Dermis microvascular lymphatic vessel endothelial cell (primary cell): Measurements from ENCODE around the gene C20orf202. TPM values are rescaled to one million over a fixed set of nuclear protein-coding genes. Genes with fewer than 3 reads are reported as not detected.
"Not testable (repeated sequence)": the region's sequence is repeated elsewhere in the genome, so short reads cannot be mapped to it uniquely, and the experiment has no call there.

ENCODE experiments used
- DNase-seq, 2 donors: peaks; one replicate each; pipeline versions ENCODE4 v3.0.0 to v3.0.0-alpha.2; 2010; ENCODE audit warnings: low read depth in 2 of 2
- total RNA-seq: library from RNA; depleted of rRNA; stranded (reverse); fragments of >200 nt; gene quantifications from 2 replicates; pipeline ENCODE4 v1.2.1, GENCODE V29; 2014

Gene C20orf202
- total RNA-seq, 1 donor from 2014 or later, result under 0.01 TPM

DNA sequence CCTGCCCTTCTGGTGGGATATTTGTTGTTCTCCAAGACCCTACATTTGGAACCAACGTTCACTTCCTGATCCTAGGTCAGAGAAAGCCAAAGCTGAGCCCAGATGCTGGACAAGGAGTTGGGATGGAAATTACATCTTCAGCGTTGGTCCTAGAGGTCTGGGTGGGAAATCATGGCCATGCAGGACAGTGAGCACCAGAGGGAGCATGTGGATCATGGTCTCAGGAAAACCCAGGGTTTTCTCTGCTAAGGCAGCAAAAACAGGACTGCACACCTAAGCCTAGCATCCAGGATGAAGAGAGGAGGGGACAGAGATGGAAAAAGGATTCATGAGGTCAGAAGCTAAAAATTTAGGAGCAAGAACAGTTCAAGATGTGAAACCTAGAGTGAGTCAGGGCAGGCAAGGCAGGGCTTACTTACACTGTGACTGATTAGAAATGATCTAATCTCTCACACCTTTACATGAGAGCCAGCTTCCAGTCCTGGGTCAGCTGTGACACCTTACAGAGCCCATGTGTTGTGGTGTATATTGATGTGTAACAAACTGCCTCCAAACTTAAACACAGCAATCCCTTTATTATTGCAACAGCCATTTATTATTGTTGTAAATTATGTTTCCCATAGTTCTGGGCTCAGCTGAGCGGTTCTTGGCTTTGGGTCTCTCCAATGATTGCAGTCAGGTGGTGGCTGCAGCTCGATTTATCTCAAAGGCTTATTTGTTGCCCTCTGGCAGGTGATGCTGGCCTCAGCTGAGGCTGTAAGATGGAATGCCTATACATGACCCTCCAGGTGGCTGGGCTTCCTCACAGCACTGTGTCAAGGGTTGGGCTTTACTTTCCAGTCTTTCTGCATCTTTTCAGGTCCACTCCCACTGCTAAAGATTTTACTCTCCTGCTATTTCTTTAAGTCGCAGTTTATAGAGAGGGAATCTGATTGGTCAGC lies 6.5 kb downstream of the C20orf202 start:
- DNase-seq, result peak in 1 of 2 donors; percentile 36

DNA sequence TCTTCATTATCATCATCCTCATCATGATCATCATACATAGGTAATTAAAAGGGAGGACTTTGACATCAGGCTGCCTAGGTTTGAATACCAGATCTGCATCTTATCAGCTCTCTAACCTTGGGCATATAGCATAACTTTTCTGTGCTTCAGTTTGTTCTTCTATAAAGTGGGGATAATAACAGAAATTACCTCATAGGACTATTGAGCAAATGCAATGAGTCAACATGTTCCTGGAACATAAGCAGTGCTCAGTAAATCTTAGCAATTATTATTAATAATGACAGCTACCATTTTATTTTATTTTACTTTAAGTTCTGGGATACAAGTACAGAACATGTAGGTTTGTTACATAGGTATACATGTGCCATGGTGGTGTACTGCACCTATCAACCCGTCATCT lies 7.2 kb downstream of the C20orf202 start:
- no peak for DNase-seq

DNA sequence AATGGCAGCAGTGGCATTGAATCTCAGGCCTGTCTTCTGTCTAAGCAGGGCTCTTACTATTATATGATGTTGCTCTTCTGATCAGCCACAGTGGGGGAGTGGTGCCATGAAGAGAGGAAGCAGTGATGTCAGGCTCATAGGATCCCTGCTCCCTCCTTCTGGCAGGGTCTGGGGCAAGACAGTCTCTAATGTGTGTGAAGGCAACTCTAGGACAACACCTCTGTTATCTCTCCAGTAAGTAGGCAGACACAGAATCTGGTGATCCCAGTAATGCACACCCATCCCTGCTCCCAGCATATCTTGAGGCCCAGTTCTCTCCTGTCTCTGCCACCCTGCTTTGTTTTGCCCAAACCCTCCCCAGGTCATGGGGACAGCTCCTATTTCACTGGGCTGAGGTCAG lies 8.8 kb downstream of the C20orf202 start:
- DNase-seq, result no peak

DNA sequence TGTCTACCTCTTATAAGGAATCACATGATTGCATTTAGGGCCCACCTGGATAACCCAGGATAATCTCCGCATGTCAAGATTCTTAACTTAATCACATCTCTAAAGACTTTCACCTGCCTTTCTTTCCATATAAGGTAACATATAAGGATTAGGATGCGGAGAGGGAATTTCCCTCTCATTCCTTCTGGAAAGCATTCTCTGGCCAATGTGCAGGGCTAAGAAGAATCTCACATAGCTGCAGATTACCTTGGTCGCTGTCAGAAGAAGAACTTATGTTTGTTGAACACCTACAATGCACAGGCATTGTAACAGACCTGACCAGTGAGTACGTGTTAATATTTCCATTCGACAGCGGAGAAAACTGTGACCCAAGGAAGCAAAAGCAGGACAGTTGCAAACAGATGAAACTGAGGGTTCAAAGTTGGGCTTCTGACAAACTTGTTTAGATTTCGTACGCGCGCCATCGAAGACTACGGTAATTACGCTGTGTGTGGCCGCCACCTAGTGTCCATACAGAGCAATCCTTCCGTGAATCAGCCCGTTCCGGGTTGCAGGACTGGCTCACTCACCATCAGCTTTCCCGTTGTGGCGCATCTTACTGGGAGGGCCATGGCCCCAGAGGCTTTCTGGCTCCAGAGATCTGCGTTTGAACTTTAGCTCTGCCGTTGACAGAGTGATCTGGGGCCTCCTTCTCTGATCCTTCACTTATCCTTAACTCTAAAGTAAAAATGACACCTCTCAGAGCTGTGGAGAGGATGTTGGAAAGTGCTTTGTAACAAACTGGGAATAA lies 9.5 kb downstream of the C20orf202 start:
- DNase-seq, result peak; percentile 45 to 78

DNA sequence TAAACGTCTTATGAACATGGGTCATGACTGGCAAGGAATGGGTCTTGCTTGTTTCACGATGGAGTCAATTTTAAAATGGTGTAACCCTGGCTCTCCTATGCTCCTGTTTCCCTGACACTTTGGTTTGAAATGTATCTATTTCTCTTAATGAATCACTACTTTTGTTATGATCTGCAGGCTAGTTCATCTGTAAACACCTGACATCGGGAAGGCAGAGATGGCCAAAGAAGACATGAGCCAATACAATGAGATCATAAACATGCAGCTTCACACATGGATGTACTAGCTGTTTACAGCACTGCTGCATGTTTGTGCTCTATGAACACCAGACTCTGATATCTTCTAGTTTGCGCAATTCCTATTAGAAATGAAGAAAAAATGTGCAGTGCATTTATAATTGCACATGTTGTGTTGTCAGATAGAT lies 11.6 kb downstream of the C20orf202 start:
- no peak for DNase-seq

DNA sequence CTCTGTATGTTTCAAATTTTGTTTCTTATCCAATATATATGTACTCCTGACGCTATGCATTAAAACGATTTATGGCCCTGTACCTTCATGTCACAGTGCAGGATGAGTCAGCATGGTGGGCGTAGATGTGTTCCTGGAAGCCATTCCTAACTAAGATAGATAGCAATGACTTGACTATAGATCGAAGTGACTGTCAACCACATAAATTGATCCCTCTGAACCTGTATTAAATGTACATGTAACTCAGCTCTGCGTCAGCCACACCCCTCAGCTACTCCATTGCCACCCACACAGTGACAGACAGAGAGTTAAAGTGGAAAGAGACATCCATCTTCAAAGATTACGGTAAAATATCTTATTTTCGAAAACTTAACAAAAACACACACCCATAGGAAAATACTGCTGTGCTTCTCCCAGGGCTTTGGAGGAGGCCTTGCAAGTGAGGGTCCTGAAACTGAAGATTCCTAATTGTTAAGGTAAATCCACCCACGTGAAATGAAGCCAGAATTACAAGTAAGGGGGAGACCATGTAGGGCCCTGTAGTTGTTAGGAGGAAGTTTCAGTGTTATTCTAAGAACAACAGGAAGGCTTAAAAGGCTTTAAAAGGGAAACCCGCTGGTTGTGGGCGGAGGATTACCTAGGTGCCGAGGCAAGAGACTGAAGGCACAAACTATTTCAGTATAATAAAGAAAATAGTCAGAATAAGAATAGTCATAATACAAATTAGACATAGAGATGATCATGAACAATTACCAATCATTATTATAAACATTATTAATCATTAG lies 12.3 kb downstream of the C20orf202 start:
- no peak for DNase-seq

DNA sequence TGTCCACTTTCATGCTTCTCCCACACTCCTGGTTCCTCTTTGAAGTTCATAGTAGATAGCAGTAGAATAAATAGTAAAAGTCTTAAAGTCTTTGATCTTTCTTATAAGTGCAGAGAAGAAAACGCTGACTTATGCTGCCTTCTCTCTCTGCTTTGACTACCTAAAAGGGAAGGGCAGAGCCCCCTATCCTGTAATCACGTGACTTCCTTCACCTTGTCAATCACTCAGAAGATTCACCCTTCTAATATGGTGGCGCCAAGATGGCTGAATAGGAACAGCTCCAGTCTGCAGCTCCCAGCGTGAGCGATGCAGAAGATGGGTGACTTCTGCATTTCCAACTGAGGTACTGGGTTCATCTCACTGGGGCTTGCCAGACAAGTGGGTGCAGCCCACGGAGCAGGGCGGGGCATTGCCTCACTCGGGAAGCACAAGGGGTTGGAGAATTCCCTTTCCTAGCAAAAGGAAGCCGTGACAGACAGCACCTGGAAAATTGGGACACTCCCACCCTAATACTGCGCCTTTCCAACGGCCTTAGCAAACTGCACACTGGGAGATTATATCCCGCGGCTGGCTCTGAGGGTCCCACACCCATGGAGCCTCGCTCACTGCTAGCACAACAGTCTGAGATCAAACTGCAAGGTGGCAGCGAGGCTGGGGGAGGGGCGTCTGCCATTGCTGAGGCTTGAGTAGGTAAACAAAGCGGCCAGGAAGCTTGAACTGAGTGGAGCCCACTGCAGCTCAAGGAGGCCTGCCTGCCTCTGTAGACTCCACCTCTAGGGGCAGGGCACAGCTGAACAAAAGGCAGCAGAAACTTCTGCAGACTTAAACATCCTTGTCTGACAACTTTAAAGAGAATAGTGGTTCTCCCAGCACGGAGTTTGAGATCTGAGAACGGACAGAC lies 13.5 kb downstream of the C20orf202 start:
- not testable (repeated sequence) for DNase-seq

DNA sequence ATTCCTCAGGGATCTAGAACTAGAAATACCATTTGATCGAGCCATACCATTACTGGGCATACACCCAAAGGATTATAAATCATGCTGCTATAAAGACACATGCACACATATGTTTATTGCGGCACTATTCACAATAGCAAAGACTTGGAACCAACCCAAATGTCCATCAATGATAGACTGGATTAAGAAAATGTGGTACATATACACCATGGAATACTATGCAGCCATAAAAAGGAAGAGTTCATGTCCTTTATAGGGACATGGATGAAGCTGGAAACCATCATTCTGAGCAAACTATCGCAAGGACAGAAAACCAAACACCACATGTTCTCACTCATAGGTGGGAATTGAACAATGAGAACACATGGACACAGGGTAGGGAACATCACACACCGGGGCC lies 19.5 kb downstream of the C20orf202 start:
- not testable (repeated sequence) for DNase-seq

DNA sequence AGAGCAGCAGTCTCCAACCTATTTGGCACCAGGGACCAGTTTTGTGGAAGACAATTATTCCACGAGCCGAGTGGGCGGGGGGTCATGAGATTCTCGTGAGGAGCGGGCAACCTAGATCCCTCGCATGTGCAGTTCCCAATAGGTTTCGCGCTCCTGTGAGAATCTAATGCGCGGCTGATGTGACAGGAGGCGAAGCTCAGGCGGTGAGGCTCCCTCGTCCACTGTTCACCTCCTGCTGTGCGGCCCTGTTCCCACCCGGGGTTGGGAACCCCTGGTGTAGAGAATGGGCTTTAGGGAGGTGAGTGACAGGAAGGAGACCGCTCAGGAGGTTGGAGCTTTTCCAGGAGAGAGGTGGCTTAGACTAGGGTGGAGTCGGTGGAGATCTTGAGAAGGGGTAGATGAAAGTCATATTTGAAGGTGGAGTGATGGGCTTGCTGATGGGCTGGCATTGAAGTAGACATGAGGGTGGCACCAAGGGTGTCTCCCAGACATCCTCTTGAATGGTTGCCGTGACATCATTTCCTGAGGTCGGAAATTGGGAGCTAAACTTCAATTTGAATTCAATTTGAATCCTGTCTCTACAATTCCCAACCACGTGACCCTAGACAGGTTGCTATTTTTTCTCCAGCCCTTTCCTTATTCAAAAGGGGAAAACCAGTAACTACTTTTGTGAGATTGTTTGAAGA lies 21.1 kb downstream of the C20orf202 start:
- DNase-seq, result no peak

DNA sequence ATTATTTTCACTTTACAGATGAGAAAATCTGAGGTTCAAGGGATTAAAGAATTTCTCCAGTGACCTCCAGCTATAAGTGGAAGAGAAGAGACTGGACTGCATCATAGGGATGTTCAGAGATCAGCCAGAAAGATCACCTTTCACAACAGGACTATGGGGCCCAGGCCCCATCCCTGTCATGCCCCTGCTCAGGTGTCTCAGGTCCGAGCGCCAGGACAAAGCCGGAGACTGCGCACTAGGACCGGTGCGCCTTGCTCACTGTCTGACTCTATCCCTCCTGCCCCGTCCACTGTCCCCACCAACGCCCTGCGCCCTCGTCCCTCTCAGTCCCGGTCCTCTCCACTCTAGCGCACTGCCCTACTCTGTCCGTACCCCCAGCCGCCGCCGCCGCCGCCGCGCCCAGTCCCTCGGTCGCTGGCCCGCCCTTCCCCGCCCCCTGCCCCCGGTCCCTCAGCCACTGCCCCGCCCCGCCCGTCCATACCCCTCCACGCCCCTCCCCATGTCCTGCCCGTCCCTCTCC lies 22.1 kb downstream of the C20orf202 start:
- DNase-seq, result no peak

DNA sequence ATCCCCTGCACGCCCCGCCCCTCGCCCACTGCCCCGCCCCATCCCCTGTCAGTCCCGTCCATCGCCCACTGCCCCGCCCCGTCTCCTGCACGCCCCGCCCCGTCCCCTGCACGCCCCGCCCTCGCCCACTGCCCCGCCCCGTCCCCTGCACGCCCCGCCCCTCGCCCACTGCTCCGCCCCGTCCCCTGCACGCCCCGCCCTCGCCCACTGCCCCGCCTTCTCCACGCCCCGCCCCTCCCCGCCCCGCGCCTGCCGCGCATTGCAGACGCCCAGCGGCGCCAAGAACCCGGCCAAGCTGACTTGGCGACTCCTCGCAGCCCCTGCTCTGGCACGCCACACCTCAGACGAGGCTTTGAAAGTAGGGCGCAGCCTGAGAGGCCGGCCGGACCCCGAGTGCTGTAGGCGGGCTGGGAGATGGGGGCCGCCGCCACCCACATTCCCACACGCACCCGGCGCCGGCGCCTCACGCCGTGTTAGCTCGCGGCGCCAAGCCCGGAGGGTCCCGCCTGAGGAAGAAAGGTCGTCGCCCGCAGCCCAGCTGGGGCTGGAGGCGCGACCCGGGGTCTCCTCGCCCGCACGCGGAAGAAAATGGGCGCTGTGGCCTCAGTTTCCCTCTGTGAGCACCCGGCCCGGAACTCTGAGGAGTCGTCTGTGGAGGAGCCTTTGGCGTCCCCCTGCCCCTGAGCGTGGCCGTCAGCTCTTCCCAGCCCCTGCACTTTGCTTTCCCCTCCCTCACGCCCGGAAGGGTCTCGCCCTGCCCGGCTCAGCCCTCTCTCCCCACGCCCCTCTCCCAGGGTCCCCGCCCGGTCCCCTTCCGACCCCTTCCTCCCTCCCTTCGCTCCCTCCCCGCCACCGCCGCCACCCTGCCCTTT lies 22.8 kb downstream of the C20orf202 start, which contains the start of gene RAD21L1:
Gene RAD21L1 (plus strand): TSS at position 262 of the 872 bp plus-strand sequence. CDS start 2,410 bp downstream, outside the sequence.
- peak; percentile 43 to 90 for DNase-seq

DNA sequence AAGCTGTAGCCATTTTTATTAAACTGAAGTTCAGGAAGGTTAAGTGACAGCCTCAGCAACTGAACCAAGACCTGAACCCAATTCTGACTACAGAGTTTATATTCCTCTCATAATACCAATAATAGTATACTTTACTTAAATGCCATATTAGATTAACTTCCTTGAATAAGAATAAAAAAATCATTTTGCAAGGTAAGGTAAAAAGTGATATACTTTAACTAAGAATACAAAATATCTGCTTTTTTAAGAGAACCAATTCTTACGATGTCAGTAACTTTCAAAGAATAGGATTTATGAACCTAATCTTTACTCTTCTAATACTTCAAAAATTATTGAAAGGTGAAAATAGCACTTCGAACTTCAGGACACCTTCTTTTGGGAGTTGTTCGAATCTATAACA lies 26.3 kb downstream of the C20orf202 start:
- no peak for DNase-seq

DNA sequence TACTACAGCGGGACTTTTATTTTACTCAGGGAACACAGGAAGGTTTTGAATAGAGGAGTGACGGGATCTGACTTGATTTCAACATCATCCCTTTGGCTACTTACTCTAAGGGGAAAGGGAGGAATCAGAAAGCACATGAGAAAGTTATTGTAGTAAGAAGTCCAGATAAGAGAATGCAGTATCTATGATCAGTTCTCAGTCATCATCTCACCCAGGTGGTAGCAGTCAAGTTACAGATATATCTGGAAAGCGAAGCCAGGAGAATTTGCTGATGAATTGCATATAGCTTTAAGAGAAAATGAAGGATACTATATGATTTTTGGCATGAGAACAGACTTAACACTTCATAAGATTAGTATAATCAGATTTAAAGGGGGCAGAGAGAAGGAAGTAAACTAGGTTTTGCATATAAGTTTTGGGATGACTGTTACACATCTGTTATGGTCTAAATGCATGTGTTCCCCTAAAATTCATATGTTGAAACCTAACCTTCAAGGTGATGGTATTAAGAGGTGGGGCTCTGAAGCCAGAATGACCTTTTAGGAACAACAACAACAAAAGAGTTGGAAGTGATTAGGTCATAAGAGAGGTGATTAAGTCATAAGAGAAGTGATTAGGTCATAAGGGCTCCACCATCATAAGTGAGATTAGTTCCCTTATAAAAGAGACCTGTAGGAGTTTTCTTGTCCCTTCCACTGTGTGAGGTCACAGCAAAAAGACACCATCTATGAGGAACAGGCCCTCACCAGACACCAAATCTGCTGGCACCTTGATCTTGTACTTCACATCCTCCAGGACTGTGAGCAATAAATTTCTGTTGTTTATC lies 29.2 kb downstream of the C20orf202 start:
- DNase-seq, result no peak

DNA sequence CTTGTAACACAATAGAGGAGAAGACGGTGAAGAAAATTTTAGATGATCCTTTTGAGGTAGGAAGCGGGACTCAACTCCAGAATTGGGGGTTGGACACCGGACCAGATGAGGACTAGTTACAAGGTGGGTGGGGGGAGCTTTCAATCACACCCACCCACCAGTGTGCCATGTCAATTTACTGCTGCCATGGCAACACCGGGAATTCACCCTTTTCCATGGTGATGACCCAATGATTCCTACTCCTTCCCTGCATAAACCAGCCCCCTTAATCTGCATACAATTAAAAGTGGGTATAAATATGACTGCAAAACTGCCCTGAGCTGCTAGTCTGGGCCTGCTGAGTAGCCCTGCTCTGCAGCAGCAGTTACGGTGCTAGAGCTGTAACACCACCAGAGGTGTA lies 37.3 kb downstream of the C20orf202 start:
- DNase-seq, result no peak

DNA sequence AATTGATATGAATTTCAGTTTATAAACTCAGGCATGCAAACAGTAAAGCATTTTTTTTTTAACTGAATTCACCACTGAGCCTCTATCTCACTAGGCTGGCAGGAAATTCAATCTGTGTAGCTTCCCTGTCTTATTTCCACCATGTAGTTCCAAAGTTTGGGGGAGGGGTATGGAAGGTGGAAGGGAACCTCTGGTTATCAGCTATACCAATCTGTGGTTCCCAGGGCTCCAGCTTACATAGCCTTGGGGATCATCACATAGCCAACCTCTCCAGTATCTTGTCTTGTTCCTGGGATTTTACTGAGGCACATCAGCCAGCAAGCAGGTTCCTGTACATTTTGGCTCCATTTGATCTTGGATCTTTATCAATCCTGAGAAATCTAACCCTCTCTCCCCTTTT lies 38.2 kb downstream of the C20orf202 start:
- no peak for DNase-seq

DNA sequence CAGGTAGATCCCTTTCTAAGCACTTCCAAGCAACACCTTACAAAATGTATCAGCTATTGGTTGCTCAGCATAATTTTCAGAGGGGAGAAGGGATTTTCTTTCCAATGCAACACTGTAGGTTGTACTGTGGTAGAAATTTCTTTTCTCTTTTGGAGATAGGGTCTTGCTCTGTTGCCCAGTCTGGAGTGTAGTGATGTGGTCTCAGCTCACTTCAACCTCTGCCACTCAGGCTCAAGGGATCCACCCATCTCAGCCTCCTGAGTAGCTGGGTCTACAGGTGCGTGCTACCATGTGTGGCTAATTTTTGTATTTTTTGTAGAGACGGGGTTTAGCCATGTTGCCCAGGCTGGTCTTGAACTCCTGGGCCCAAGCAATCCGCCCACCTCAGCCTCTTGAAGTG lies 38.8 kb downstream of the C20orf202 start:
- DNase-seq, result no peak

DNA sequence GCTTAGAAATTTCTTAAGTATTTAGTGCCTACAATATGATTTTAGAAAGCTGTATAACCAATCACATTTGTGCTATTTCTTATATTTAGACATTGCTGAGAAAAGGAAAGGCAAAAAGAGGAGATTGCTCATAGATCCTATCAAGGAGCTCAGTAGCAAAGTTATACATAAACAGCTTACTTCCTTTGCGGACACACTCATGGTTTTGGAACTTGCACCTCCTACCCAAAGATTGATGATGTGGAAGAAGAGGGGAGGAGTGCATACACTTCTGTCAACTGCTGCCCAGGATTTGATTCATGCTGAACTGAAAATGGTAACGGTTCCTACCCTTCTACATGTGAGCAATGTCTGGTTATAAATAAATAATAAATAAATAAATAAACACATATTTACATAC lies 39.3 kb downstream of the C20orf202 start:
- DNase-seq, result peak in 1 of 2 donors; percentile 61

DNA sequence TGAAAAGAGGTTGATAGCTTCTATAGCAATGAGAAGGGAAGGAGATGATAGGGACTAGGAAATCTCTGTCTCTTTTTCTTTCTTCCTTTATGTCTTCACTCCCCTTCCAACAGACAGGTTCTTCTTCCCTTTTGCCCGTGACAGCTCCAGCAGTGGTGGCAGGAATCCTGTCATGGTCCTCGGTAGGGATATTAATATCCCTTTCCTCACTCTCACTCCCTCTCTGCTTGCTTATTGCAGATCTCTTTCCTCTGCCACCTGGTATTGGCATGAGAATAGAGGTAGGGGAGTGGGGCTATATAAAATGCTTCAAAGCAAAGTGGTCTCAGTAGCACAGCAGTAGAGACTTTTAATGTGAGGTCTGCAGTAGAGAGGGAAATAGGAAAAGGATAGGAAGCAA lies 42.3 kb downstream of the C20orf202 start:
- DNase-seq, result no peak
